Measurements from ENCODE around the gene ZNF526.
A peak's percentile ranks its signal among the peaks of the same experiment; 100 is the strongest.
"Not testable (repeated sequence)": the region's sequence is repeated elsewhere in the genome, so short reads cannot be mapped to it uniquely, and the experiment has no call there.

Gene ZNF526

DNA sequence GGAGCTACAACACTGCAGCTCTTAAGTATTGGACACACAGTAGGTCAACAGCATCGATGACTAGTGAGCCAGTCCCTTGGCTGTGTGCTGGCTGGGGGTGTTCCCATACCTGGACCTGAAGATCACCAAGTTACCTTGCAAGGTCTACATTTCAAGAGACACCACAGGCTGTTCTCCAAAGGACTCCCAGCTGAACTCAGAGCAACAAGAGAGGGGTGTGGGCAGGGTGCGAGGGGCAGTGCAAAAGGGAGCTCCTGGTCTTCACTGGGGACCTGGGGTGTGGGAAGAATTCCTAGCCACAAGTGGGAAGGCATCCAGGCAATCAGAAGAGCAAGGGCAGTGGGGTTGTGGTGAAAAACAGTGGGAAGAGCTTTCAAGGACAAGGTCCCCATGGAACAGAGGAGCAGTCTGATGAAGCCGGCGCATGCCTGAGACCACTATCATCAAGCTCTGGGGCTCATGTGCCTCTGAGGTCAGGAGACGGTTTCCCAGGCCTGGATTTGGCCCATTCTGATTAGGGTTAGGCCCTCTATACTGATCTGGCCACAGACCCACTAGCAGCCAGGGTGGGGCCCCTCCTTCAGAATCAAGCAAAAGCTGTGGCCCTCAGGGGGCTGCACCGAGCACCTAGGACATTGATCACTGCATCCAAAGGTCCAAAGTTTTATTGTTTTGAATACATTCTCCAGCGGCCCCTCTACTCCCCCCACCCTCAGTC, 27.0 kb downstream of the ZNF526 start:
- no peak for DNase-seq (ENCODE audit: low read depth in 2 of 2)

DNA sequence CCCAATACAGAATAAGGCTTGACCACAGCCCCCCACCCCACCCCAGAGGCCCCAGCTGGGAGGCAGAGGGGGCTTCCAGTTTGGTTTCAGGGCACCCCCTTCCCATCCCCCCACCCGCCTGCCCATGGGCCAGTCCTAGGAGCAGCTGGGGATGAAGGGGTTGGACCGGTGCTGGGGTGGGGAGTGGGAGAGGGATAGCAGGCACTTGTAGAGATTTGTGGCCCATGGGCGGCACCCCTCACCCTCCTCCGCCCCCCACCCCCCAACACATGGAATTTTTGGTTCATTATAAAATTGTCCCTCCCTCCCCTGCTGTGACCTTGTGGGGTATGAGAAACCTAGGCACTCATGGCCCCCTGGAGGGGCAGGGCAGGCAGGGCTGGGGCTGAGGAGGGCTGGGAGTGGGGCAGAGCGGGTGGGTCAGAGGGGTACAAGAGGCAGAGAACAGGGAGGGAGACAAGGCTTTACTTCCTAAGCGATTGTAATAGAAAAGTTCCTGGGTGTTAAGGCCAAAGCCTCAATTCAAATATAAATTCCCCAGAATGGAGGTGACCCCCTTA, 27.6 kb downstream of the ZNF526 start:
- DNase-seq (ENCODE audit: low read depth in 2 of 2): no peak

DNA sequence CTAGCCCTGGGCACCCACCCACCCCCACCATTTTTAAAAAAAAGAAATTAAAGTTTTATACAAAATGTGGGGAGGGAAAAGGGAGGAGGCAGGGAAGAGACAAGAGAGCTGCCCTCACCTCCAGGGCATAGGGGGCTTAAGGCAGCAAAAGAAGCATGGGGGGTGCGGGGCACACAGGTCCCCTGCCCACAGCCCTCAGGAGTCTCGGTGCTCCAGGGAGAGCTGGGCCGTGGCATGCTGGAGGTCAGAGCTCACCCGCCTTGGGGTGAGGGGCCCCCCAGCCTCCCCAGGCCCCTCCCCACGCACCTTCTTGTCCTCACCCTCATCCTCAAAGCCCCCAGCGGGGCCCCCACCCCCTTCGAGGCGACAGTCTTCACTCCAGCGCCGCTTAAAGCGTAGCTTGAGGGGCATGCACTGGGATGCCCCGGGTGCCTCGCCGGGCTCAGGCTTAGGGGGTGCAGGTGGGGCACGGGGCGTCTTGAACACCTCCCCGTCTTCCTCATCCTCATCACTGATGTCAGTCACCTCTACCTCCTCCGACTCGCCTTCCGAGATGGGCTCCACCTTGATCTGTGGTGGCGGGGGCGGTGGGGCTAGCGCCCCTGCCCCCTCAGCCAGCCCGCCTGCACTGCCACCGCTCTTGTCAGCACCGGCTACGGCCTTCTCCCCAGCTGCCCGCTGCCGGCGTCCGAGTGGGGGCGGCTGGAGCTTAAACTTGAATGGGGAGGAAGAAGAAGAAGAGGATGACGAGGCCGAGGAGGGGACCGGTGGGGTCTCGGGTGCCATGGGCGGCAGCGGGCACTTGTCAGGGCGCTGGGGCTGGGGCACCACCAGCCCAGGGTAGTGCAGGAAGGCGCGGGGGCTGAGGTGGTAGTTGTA, 28.4 kb downstream of the ZNF526 start:
- no peak for DNase-seq (ENCODE audit: low read depth in 2 of 2)

DNA sequence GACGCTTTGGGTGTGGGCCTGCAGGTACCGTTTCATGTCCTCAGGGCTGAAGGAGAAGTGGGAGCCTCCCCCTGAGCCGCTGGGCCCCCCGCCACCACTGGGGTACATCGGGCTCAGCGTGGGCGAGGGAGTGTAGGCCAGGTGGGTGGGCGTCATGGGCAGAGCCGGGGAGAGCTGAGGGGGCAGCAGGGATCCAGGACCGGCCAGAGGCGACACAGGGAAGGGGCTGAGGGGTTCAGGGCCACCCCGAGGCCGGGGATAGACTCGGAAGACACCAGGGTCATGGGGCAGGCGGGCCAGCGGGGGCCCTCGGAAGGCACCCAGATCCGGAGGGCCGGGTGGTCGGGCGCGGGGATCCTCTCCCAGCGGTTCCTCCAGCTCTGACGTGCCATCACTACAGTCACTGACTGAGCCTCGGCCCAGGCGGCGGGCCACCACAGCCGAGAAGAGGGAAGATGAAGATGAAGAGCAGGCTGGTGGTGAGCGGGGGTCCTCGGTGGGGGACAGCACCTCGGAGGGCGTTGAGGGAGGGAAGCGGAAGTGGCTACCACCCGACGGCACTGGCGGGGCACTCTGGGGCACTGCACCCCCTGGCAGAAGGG, 29.1 kb downstream of the ZNF526 start:
- no peak for DNase-seq (ENCODE audit: low read depth in 2 of 2)

GRCh38 chr19:42249769-42250168, 29.7 kb downstream of the ZNF526 start:
- no peak for DNase-seq (ENCODE audit: low read depth in 2 of 2)

DNA sequence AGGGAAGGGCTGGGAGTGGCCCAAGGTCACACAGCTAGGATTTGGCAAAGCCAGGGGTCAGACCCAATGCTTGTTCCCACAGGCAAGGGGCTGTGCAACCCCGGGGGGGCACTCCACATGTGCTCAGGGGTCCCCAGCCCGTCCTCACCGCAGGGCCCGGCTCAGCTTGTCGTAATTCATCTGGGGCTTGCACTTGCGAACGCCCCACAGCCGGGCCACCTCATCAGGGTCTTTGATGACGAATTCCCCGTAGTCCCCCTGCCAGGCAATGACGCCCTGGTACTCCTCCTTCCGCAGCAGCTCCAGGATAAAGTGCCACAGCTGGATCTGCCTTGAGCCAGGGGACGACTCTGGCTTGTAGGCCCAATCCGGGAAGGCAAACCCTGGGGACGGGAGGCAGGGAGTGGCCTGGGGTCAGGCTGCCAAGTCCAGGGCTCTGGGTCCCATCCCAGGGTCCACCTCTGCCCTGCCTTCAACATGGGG, 30.1 kb downstream of the ZNF526 start:
- DNase-seq (ENCODE audit: low read depth in 2 of 2): no peak

DNA sequence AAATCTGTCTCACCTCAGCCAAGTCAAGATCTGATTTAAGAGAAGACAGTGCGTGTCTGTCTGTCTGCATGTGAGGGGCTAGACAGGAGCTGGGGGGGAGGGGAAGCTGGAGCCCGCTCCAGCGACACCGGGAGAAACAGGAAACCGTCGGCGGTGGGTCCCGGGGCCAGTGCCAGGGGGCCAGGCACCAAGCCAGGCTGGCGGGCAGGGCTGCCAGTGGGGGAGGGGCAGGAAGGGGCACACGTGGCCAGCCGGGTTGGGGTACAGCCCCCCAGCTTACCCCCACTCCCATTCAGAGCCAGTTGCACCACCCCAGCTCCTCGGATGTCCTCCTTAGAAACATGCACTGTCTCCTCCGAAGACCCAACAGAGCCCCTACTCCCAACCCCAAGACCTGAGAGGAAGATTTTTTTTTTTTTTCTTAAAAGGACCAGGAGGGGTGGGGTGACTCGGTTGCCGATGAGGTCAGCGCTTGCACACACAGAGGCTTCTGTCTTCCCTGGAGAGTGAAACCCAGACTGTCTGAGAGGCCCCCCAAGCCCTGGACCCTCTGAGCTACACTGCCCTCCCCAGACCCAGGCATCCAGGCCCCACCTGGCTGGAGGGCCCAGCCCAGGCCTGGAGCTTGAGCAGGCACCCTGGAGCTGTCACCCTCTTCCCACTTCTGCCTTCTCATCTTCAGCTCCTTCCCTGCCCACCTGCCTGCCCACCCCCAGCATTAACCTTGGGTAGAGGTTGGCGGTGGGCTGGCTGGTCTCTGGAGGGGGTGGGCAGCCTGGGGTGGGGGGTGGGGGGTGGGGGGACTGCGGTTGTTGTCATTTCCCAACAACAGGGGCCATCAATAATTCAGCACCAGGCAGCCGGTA, 30.8 kb downstream of the ZNF526 start:
- DNase-seq (ENCODE audit: low read depth in 2 of 2): no peak

- DNase-seq (ENCODE audit: low read depth in 2 of 2): no peak
Observed at GRCh38 chr19:42251572-42252358, 31.7 kb downstream of the ZNF526 start.

GRCh38 chr19:42252365-42253244, 32.5 kb downstream of the ZNF526 start:
- no peak for DNase-seq (ENCODE audit: low read depth in 2 of 2)

GRCh38 chr19:42253245-42254088, 33.4 kb downstream of the ZNF526 start:
- DNase-seq (ENCODE audit: low read depth in 2 of 2): peak in 1 of 2 experiments; percentile 67

DNA sequence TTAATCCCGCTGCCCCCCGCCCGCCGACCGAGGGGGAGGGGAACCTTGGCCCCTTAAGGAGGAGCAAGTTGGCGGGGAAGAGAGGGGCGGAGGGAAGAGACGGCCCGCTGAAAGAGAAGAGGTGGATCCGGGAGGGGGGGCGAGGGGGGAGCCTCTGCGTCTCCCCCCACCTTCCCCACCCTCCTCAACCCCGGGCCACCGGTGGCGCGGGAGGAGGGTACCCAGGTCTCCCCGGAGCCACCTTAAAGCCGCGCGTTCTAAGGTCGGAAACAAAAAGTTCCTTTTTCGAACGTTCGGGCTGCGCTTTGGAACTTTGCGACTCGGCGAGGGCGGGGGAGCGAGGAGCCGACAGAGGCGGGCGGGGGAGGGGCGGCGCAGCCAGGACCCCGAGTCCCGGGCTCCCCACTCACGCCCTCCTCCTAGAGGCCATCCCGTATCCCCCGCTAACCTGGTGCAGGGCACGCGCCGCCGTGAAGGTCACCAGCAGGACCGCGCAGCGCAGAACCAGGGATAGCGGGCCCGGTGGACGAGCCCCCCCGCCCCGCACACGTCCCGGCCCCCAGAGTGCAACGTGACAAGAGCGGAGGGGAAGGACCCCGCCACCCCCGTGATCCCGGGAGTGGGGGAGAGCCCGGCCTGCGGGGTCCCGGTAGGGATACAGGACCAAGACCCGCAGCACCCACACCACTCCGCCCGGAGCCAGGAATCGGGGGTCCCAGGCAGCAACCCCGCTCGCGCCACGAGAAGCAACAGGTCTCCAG, 34.2 kb downstream of the ZNF526 start:
- DNase-seq (ENCODE audit: low read depth in 2 of 2): peak; percentile 55 to 69

DNA sequence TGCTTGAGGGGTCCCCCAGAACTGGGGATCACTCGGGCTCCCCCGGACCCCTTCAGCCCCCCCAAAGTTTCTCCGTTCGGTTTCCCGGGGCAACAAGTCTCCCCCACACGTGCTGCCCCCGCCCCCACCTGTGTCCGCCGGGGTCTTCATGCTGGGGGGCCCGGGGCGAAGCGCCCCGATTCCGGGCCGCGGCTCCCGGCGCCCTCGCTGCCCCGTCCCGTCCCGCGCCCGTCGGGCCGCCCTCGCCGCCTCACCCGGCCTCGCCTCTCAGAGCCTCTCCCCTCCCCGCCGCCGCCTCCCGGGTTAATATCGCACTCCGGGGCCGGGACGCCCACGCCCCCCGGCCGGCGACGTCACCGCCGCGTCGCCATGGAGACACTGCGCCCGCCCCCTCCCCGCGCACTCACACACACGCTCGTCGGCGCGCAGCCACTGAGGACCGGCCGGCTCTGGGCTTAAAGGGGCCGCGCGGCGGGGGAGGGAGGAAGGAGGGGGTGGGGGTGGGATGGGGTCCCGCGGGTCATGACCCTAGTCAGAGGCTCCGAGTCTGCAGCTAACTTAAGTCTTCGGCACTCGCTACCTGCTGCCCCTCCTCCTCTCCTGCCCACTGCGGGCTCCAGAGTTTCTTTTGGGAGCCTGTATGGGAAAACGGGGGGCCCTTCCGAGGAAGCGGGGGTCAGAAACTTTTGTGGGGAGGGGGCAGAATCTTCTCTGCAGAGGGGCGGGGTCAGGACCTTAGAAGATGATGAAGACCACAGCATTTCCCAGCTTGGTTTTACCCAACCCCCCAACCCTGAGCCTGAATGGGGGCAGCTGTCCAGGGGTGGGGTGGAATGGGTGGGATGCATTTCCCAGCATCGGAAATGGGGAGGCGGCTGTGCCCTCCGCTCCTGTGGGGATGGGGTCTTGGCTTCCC, 35.0 kb downstream of the ZNF526 start, which contains the start of gene ERF:
TSS of gene ERF (minus strand) at position 279 of the 916 bp plus-strand sequence. CDS start at position 150, 129 bp downstream.
- peak; percentile 86 to 87 for DNase-seq (ENCODE audit: low read depth in 2 of 2)

DNA sequence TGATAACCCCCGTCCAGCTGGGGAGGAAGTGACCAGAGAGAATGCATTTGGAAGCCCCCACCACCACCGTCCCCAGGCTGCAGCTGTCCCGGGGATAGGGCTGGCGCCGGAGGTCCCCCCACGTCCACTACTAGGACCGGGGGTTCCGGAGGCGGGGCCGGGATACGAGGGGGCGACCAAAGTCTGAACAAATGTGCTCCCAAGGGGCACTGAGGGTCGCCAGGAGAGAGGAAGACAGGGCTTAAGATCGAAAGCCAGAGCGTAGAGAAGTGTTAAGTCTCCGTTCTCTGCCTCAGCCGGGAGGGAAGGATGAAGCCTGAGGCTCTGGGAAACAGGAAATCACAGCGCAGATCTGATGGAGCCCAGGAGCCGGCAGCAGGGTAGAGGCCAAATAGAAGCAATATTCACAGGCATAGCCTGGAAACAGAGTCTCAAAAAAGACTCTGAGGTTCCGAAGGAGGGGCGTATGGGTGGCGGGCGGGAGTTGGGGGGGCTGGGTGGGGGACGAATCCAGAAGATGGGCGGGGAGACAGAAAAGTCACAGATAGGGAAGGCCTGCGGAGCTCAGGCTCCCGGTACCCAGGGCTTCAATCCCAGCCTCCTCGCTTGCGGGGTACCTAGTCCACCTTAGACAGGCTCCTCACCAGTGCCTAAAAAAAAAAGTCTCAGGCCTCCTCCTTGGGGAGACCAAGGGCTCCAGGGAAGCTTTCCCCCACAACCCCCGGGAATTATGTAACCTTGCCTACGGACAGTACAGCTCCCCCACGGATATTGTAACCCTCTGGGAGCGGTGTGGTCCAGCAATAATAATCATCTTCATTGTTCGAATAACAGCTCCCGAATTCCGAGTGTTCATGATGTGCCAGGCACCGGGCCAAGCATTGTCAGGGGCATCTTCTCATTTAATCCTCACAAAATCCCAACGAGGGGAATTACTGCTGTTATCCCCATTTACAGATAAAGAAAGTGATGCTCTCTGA, 35.9 kb downstream of the ZNF526 start:
- no peak for DNase-seq (ENCODE audit: low read depth in 2 of 2)

DNA sequence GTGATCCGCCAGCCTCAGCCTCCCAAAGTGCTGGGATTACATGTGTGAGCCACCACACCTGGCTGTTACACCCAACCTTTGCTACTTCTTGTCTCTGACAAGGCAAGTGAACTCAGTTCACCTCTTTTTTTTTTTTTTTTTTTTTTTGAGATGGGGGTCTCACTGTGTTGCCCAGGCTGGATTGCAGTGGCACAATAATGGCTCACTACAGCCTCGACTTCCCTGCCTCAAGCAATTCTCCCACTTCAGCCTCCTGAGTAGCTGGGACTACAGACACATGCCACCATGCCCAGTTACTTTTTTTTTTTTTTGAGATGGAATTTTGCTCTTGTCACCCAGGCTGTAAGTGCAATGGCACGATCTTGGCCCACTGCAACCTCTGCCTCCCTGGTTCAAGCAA, 37.7 kb downstream of the ZNF526 start:
- DNase-seq (ENCODE audit: low read depth in 2 of 2): not testable (repeated sequence)

- DNase-seq (ENCODE audit: low read depth in 2 of 2): no peak
Observed at GRCh38 chr19:42261763-42262162, 41.7 kb downstream of the ZNF526 start.

All from stimulated activated CD4-positive, alpha-beta T cell treated with anti-CD3 and anti-CD28 coated beads, Interleukin-12 subunit alpha, Interleukin-12 subunit beta, amount 100 ng/mL, for 24 hours (primary cell).